Measurements from ENCODE around the gene VAMP5.
"Not testable (repeated sequence)": the region's sequence is repeated elsewhere in the genome, so short reads cannot be mapped to it uniquely, and the experiment has no call there.

Gene VAMP5

DNA sequence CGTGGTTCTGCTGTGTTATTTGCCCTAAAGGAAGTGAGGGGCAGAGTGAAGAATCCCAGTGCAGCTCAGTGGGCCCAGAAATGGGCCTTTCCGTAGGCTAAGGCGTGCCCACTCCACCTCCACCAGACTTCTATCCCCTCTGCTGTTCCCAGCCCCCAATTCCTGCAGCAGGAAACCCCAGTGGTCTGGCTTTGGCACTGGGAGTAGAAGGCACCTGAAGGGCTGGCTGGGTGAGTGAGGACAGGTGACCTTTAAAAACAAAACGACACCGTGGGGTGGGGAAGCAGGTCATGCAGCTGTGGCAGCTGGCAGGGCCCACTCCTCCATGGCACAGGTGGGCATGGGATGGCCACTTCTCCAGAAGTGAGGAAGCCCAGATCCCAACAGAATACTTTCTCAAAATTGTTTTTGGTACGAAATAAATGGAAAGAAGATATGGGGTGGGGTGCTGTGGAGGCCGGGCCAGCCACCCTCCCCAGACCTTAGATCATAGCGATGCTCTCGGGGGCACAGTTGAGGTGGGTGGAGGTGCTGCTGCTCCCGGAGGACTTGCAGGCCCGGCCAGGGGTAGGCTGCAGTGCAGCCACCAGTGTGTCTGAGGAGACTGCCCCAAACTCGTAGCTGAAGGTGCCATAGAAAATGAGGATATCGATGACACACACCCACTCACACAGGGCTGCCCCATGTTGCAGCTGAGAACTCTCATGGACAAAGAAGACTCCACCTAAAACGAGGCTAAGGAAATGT, 14.5 kb downstream of the VAMP5 start:
- DNase-seq, result peak in 1 of 10 donors; percentile 67
- intact Hi-C loops (cut with DNase I), result no loop called here

DNA sequence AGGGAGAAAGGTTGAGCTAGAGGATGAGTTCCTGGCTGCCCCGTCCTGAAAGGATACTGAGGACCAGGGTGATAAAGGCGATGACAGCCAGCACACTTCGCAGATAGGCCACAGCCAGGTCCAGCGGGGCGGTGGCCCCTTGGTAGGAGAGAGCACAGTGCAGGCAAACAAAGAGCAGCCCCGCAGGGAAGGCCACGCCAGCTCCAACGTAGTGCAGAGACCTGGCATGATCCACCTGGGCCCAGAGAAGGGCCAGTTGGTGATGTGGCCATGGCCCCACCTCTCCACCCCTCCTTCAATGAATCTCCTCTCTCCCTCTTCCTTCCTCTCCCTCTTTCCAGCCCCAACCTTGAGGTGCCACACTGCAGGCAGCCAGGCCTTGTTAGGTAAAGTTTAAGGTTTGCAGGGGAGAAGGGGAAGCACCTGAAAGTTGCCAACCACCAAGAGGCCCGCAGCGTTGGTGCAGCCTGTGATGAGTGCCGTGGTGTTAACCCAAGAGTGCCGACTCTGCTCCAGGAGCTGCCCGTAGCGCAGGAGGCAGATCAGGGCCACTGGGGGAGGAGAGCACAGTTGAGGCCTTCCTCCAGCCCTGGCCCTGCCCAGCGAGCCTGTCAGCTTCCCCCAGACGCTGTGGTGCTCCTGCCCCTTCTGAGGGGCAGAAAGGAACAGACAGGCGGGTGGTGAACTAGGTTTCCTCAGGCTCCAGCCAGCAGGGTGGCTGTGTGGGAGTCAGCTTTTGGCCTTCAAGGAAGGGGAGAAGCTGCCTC, 15.4 kb downstream of the VAMP5 start:
- DNase-seq, result peak in 2 of 10 donors; percentile 59 to 63
- intact Hi-C loops (cut with DNase I), result no loop called here

DNA sequence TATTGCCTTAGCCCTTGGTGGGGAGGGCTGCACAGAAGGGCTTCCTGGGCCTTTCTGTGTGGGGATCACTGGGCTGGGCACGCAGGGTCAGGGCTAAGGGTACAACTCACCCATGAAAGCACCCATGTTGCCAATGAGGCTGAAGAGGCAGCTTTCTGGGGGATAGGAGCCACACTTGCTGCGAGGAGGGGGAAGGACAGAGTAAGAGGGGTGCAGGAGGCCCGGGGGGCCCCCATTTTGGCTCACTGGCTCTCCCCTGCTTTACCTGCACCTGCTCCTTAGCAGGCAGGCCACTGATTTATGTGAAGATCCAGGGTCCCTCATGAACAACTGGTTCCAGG, 16.0 kb downstream of the VAMP5 start:
- intact Hi-C loops (cut with DNase I), result no loop called here
- DNase-seq, result peak in 1 of 10 donors; percentile 62

DNA sequence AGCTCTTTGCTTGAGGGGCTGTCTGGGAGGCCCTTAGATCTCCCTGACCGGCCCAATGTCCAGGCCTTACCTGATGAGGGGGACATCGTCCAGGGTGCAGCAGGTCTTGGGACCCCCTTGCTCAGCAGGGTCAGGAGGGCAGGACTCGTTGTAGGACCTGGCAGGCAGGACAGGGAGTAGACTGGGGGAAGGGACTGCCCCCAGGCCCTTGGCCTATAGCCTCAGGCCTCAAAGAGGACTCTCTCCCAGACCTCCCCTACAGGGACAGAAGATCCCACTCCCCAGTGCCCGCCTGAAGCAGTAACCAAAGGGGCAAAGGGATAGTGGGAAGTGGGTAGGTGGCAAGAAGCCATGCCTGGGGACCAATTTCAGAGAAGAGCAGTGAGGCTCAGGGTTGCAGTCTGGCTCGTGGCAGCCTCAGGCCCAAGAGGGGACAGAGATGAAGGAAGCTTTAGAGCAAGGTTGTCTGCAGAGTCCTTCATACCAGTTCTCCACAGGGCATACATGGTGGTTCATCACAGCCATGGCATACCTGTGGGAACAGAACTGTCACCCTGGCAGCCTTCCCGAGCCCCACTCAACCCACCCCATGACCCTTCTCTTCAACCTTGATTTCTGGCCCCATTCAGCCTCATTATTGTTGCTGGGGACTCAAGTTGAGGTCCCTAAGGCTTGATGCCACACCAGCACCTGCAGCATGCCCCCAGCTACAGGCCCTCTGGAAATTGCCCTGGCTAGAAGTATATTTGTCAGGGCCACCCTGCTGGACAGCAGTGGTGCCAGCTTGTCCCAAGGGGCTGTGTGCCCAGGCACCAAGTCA, 16.9 kb downstream of the VAMP5 start:
- intact Hi-C loops (cut with DNase I), result no loop called here
- DNase-seq, result peak in 2 of 10 donors; percentile 57 to 72

DNA sequence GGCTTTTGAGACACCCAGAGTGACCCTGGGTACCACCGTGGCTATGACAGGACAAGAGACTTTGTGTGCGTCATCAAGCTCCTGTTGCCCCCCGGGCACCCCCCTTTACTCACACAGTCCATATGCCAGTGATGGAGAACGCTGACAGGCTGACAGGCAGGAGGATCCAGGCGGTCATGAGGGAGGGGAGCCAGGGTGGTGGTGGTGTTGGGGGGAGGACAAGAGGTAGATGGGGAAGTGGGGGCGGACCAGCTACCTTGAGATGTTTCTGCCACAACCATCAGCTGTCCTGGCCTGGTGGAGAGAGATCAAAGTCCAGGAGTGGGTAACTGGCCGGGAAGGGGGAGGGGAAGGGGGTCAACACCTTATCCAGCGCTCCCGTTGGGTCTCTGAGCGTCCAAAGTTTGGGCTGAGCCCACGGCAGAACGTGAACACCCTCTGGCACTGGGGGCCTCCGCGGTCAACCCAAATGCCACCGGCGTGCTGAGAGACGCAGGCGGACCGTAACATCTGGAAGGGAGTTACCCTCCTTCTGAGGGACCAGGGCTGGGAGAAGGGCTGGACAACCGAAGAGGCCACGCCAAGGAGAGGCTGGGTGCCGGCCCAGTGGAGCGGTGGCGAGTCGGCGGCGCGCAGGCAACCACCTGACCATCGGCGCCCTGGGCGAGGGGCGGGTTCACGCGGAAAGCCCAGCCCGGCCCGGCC, 17.7 kb downstream of the VAMP5 start:
- DNase-seq, result peak in 9 of 10 donors; percentile 54 to 93 (median 65)
- intact Hi-C loops (cut with DNase I), result no loop called here

DNA sequence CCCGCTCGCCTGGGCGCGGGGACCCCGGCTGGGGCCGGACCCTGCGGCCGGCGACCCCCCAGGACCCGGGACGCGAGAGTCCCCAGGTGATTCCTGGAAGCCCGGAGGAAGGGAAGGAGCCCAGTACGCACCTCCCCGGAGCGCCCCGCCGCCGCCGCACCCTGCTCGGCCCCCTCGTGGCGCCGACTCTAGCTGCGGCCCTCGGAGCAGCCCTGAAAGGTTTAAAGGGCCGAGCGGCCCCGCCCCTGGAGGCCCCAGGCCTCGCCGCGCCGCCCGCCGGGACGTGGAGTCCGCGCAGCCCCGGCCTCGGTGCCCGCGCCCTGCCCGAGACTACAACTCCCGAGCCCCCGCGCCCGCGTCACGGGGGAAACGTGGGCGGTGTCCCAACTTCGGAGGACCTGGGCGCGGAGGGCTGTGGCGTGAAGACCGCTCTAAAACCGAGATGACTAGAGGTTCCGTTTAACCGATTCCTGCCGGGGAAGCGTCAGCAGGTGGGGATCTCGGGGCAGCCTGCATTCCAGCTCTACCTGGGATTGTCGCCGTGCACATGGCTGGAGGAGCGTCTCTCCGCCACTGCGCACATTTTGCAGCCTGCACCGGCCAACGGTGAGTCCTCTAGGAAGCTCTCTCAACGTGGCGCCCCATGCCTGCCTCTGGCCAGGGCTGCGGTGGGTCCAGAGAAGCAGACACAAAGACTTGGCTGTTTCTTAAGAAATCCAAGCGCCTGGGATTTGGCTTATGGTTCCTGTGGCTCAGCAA, 18.4 kb downstream of the VAMP5 start, which contains the start of gene TMEM150A:
TMEM150A (minus strand) TSS at position 223 of the 759 bp plus-strand sequence. CDS start 750 bp downstream, outside the sequence.
- intact Hi-C loops (cut with DNase I), result no loop called here

DNA sequence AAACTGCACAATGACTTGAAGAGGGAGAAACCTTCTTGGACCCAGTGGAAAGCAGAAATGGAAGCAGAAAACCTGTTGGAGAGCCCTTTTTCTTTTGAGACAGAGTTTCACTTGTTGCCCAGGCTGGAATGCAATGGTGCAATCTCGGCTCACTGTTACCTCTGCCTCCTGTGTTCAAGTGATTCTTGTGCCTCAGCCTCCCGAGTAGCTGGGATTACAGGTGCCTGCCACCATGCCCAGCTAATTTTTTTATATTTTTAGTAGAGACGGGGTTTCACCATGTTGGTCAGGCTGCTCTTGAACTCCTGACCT, 19.9 kb downstream of the VAMP5 start:
- intact Hi-C loops (cut with DNase I); DNase-seq: not testable (repeated sequence)

More for the DNA sequence above, 18.4 kb downstream of the VAMP5 start, which contains the start of gene TMEM150A:
- peak; percentile 85 to 99 (median 94) for DNase-seq

DNA sequence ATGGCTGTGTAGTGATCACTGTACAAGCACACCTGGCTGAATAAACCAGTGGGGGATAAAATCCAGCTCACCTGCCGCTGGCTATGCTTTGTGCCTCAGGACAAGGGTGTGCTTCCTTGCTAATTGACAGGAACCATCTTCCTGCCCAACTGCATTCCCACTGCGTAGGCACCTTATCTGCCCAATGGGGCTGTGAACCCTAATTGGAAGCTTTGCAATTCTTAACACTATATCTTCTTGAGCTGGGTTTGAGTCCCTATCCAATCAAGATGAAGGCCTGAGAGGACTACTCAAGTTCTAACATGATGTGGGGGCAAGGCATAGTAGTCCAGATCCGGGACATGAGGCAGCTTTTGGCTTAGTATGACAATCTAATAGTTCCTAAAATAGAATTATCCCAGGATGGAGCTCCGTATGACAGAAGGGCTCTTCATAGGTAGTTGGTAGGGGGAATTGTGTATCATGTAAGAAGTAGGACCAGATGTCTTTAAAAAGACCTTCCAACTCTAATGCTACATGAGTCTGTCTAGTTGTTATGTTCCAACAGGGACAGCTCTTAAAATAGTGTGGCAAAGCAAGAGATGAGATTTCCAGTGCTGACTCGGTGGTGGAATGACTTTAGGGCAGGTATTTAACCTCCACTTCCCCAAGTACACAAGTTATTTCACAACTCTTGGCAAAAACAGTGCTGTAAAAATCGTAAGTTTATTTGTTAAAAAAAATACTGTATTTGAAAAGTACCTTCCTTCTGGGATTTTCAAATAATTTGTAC, 20.5 kb downstream of the VAMP5 start:
- DNase-seq, result no peak
- intact Hi-C loops (cut with DNase I), result no loop called here

DNA sequence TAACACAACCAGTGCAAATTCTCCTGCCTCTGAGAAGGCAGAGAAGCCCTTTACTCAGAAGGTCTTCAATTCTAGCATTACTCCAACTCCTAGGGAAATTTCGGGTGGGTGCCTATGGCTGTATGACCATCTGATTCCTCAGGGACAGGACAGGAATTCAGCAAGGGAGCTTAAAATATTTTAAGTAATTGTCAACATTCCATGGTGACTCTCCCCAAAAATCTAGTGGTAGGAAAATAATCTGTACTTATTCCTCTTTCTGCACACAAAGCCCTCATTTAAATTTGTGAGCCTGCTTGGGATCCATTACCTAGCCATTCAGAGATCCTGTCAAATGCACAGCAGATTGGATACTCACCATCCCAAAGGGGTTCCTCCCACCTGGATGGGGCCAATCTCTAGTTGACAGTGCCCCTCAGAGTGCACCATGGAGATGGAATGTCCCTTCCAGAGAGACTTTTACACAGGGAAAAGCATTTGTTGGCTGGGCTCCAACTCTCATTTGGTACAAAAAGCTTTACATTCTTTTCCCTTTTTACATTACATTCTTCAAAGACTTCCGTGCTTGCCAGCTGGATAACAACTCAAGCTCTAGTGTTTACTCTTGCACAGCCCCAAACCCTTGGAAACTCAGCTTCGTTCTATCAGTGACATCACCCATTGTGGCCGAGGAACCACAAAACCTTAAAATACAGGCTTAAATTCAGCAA, 21.3 kb downstream of the VAMP5 start:
- intact Hi-C loops (cut with DNase I), result no loop called here

DNA sequence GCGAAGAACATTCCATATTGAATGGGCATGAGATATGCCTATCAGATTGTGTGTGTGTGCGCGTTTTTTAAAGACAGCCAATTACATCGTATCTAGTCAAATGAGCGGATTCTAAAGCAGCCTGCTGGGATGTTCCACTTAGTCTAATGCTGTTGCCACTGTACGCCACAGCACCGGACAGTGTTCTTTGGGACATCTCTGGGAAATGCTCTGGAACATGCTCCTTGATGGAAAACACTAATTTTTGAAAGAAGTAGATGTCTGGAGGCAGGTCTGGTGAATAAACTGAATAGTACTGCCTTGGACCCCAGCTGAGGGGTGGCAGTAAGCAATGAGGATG, 21.9 kb downstream of the VAMP5 start:
- DNase-seq, result no peak
- intact Hi-C loops (cut with DNase I), result no loop called here

More for the DNA sequence above, 21.3 kb downstream of the VAMP5 start:
- no peak for DNase-seq

DNA sequence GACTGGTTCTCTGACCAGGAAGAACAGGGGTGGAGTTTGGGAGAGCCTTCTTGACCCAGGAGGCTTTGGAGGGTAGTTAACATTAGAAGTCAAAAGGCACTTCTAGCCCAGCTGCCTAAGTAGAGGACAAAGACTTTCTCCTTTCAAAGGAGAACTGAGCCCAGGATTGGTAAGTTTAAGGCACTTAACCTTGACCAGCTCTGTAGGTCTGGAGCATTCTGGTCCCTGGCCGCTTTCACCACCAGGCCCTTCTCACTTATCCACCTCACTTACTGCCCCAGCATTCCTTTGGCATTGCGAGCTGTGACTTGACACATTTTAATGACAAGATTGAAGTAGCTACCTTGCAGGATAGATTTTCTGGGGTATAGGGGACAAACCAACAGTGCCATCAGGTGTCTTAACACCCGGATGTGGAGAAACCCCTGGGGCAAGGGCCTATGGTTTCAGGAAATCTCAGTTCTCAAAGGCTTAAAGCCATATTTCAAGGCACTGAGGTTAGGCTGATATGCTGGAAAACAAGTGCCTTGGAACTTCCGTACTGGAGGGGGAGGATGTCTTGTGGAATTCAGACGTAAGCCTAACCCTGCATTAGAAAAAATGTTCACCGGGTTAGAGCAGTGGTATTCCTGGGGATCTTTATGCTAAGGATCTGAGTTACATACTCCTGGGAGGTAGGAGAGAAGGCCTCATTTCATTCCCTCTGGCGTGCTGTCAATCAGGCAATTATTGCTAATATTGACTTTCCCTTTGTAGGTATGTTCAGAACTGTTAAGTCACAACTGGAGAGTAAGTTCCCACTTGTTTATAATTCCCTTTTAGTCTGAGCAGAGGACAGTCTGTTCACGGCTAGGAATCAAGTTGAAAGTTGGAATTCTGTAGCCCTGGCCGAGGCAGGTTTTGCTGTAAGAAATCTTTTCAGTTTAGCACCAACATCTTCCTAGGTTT, 23.3 kb downstream of the VAMP5 start:
- intact Hi-C loops (cut with DNase I), result no loop called here
- no peak for DNase-seq

DNA sequence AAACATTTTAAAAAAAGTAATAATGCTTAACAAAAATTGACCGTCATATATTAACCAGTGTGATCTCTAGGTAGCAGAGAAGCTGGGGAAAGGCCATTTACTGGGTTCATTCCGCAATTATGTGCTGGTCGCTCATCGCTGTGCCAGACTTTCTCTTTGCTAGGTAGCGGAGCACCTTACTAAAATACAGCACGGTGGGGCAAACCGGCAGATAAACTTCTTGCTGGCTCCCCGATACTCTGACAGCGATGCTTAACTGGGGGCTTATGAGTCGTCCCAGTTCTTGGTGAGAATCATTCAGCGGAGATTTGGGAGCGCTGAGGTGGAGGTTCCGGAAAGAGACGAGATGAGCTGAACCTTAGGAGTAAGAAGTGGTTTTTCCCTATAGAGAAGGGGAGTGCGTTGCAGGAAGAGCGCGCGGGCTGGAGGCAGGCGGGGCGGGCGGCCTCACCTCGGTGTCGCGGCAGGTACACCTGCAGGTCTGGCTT, 27.0 kb downstream of the VAMP5 start:
- intact Hi-C loops (cut with DNase I), result no loop called here
- no peak for DNase-seq

DNA sequence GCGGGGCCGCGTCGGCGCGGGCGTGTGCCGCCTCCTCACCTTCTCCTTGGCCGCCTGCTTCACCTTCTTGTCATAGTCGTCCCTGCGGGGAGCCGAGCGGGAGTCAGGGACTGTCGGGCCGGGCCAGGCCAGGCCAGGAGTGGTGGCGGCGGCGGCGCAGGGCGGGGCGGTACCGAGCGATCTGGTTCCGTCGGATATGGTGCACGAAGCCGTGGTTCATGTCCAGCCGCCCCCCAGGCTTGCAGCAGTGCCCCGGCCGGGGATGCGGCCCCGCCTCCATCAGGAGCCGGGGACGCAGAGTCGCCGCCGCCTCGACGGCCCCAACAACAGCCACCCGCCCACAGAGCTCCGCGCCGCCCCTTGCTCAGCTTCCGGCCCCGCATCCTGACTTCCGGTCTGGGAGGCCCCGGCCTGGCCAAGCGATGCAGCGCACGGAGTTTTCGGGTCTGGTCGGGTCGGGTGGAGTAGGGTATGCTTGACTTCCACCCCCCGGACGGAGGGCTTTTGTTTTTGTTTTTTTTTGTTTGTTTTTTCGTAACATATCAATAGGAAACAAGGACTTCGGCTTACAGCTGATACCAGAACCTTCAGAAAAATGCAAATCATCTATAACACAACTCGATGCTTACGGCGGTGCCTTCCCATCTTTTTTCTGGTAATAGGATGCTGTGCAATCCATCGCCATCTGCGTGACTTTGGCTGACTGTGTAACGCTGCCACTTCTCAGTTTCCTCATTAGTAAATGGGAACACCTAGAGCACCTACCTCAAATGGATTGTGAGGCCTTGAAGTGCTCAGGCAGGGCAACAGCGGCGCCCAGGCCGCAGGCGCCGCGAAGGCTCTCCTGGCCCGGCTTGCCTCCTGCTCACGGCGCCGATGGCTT, 27.7 kb downstream of the VAMP5 start, which contains the start of gene C2orf68:
C2orf68 (minus strand) TSS at position 362 of the 883 bp plus-strand sequence; CDS start at position 280, 82 bp downstream.
- DNase-seq, result peak; percentile 80 to 98 (median 90)
- intact Hi-C loops (cut with DNase I), result no loop called here

DNA sequence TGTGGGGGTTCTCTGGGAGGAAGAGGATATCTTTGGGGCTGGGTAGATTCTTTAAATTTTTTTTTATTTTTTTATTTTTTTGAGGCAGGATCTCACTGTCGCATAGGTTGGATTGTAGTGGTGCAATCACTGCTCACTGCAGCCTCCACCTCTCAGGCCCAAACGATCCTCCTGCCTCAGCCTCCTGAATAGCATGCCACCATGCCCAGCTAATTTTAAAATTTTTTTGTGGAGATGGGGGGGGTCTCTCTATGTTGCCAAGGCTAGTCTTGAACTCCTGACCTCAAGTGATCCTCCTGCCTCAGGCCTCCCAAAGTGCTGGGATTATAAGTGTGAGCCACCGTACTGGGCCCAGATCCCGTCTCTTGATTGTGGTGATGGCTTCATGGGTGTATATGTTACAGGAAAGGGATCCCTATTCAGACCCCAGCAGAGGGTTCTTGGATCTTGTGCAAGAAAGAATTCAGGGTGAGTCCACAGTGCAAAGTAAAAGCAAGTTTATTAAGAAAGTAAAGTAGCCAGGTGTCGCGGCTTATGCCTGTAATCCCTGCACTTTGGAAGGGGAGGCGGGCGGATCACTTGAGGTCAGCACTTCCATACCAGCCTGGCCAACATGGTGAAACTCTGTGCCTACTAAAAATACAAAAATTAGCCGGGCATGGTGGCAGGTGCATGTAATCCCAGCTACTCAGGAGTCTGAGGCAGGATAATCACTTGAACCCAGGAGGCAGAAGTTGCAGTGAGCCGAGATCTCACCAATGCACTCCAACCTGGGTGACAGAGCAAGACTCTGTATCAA, 29.7 kb downstream of the VAMP5 start:
- intact Hi-C loops (cut with DNase I), result no loop called here
- DNase-seq, result peak in 1 of 10 donors; percentile 24

DNA sequence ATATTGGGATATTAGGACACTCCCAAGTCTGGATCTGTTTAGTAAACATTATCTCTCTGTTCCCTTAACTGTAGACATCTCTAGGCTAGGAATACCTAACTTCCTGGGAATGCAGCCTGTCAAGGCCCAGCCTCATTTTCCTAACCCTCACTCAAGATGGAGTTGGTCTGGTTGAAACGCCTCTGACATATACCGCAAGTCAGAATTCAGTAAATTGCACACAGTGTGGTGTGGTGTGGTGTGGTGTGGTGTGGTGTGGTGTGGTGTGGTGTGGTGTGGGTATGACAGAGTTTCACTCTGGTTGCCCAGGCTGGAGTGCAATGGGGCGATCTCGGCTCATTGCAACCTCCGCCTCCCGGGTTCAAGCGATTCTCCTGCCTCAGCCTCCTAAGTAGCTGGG, 30.5 kb downstream of the VAMP5 start:
- peak in 1 of 10 donors; percentile 27 for DNase-seq
- intact Hi-C loops (cut with DNase I), result not testable (repeated sequence)

All from posterior cingulate gyrus (tissue), 11 donors.